GM23248 (cell line): ENCODE data around the gene TTN. TPM values are rescaled to one million over a fixed set of nuclear protein-coding genes. Genes with fewer than 3 reads are reported as not detected.

Experiments used
- DNase-seq: peaks from one replicate; pipeline ENCODE4 v3.0.0-alpha.2; 2015
- H2AFZ ChIP-seq: fragments of 200-600 bp; sonication (generic); 2 replicates; pipeline ENCODE4 v1.6.1; 2016; ENCODE audit warnings: antibody characterized with exemption
- H3F3A ChIP-seq: fragments of 200-600 bp; sonication (generic); 2 replicates; pipeline ENCODE4 v1.6.1; 2016; ENCODE audit warnings: mild to moderate bottlenecking, antibody characterized with exemption, mixed run types; ENCODE audit not compliant: insufficient read depth
- H3K27ac ChIP-seq: fragments of 200-600 bp; sonication (generic); 2 replicates; pipeline ENCODE4 v1.5.1; 2016; ENCODE audit warnings: mild to moderate bottlenecking
- H3K27me3 ChIP-seq: fragments of 200-600 bp; sonication (generic); replicated peaks from 2 replicates; pipeline ENCODE4 v1.6.1; 2016; ENCODE audit warnings: mild to moderate bottlenecking; ENCODE audit not compliant: insufficient read depth
- H3K36me3 ChIP-seq: fragments of 200-600 bp; sonication (generic); 2 replicates; pipeline ENCODE4 v1.6.1; 2016; ENCODE audit warnings: low read depth, mild to moderate bottlenecking
- H3K4me1 ChIP-seq: fragments of 200-600 bp; sonication (generic); 2 replicates; pipeline ENCODE4 v1.6.1; 2016; ENCODE audit warnings: mild to moderate bottlenecking; ENCODE audit not compliant: insufficient read depth
- H3K4me2 ChIP-seq: fragments of 200-600 bp; sonication (generic); one replicate; pipeline ENCODE4 v1.6.1; 2016; ENCODE audit warnings: mild to moderate bottlenecking; ENCODE audit not compliant: unreplicated experiment
- H3K4me3 ChIP-seq: fragments of 200-600 bp; sonication (generic); 2 replicates; pipeline ENCODE4 v1.5.1; 2016; ENCODE audit warnings: mild to moderate bottlenecking
- H3K79me2 ChIP-seq: fragments of 200-600 bp; sonication (generic); 2 replicates; pipeline ENCODE4 v1.6.1; 2016; ENCODE audit warnings: mild to moderate bottlenecking; ENCODE audit not compliant: insufficient read depth
- H3K9ac ChIP-seq: fragments of 200-600 bp; sonication (generic); 2 replicates; pipeline ENCODE4 v1.6.1; 2016; ENCODE audit warnings: mild to moderate bottlenecking
- H3K9me2 ChIP-seq: fragments of 200-600 bp; sonication (generic); 2 replicates; pipeline ENCODE4 v1.6.1; 2016; ENCODE audit warnings: mixed run types, mild to moderate bottlenecking, moderate library complexity; ENCODE audit not compliant: insufficient read depth
- H3K9me3 ChIP-seq: fragments of 200-600 bp; sonication (generic); one replicate; pipeline ENCODE4 v1.6.1; 2017; ENCODE audit warnings: low read depth
- H4K20me1 ChIP-seq: fragments of 200-600 bp; sonication (generic); 2 replicates; pipeline ENCODE4 v1.6.0; 2016; ENCODE audit not compliant: insufficient read depth
- EZH2 ChIP-seq: fragments of 200-600 bp; sonication (generic); IDR thresholded peaks from 2 replicates; pipeline ENCODE4 v1.6.1; 2018; ENCODE audit warnings: antibody characterized with exemption, mild to moderate bottlenecking; ENCODE audit not compliant: insufficient read depth, poor library complexity, severe bottlenecking
- EZH2phosphoT487 ChIP-seq: fragments of 200-600 bp; sonication (generic); IDR thresholded peaks from 2 replicates; pipeline ENCODE4 v1.6.1; 2018; ENCODE audit warnings: antibody characterized with exemption, moderate library complexity, mild to moderate bottlenecking, low read depth; ENCODE audit not compliant: insufficient read depth
- WGBS, 2 experiments: methylation state at CpG; one replicate each; pipeline ENCODE4 v1.1.6; 2015 to 2017; ENCODE audit warnings: low lambda C conversion rate in 2 of 2, low coverage in 1 of 2; ENCODE audit errors: missing lambda C conversion rate in 2 of 2; 5-methylcytosine and 5-hydroxymethylcytosine counted together
- in situ Hi-C: fragments of 300-500 bp; cut with MboI; formaldehyde crosslinking; loops from 2 replicates; pipeline ENCODE4 v1.15.0; 2020
- polyA plus RNA-seq: library from polyadenylated mRNA; unstranded; fragments of >200 nt; fragmentation: Nextera tagmentation; extraction: Ambion mirVana; gene quantifications from 2 replicates; pipeline ENCODE4 v1.2.1, GENCODE V29; 2016
- total RNA-seq: library from RNA; depleted of rRNA; stranded (reverse); fragments of >200 nt; shearing (Covaris generic); gene quantifications from 2 replicates; pipeline ENCODE4 v1.2.3, GENCODE V29; 2014

TTN gene
- total and polyA plus RNA-seq, 2 experiments from 2014 or later, result 0.13 TPM; not detected in 1

DNA sequence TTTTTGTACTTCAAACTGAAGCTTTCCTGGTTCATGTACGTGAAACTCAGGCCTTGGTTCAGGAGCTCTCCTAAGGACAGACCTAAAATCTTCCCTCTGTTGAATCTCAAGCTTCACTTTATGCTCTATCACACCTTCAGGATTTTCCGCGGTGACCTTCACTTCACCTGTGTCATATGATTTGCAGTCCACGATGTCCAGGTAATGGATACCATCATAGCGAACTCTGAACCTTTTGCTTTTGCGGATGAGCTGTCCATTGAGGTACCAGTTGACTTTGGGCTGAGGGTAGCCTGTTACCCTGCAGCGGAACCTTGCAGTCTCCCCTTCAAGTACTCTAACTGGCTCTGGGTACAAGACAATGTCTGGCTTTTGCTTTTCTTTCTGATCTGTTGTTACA is 31.2 kb downstream of the TTN start:
- H3K4me3 ChIP-seq, result no peak overlapping the region
- no peaks in the 10 kb centered on the region for H3K36me3 ChIP-seq
- 76 to 83% methylated on average over 7 of the region's 7 CpGs for WGBS, 2 experiments
- no peaks in the 10 kb centered on the region for H3K27me3 ChIP-seq
- no peaks in the 10 kb centered on the region for H4K20me1 ChIP-seq
- H3K4me1 ChIP-seq, result no peaks in the 10 kb centered on the region
- in situ Hi-C loops, result no loop called here
- H2AFZ ChIP-seq, result no peak overlapping the region
- no peak overlapping the region for H3K4me2 ChIP-seq
- no peak for DNase-seq
- H3K9ac ChIP-seq, result no peak overlapping the region
- H3F3A ChIP-seq, result no peaks in the 10 kb centered on the region
- no peaks in the 10 kb centered on the region for H3K9me3 ChIP-seq
- no peaks in the 10 kb centered on the region for H3K79me2 ChIP-seq
- TF ChIP-seq EZH2 (no peak), EZH2phosphoT487 (no peak)
- H3K27ac ChIP-seq, result no peak overlapping the region
- no peaks in the 10 kb centered on the region for H3K9me2 ChIP-seq

DNA sequence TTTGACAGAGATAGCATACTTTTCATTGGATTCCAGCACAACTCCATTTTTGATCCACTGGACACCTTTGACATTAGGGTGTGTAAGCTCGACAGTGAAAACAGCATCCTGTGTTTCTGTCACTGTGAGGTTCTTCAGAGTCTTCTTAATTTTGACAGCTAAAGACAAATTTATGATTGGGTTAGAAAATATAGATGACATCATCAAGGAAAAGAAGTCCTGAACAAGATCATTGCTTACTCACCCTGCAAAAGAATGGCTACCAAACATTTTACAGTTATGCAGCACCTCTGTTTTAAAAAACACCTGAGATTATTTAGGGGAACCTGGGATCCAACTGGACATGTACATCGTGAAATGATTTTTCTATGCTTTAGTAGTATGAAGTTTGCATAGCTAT is 36.7 kb downstream of the TTN start:
- in situ Hi-C loops, result no loop called here
- Histone ChIP-seq H3K27me3 (no peaks in the 10 kb centered on the region; the same call in 1 of the 2 replicates), H3K4me2 (no peak overlapping the region), H3K4me1 (no peaks in the 10 kb centered on the region), H3K9me2 (no peaks in the 10 kb centered on the region), H3F3A (no peaks in the 10 kb centered on the region), H3K79me2 (no peaks in the 10 kb centered on the region), H3K36me3 (no peaks in the 10 kb centered on the region), H3K27ac (no peak overlapping the region), H3K9me3 (no peaks in the 10 kb centered on the region), H4K20me1 (no peaks in the 10 kb centered on the region), H3K4me3 (no peak overlapping the region), H3K9ac (no peak overlapping the region), H2AFZ (no peak overlapping the region)
- no peak for DNase-seq
- TF ChIP-seq EZH2phosphoT487, result no peak
- no peak for TF ChIP-seq EZH2
- 52 to 61% methylated on average over 2 of the region's 2 CpGs for WGBS, 2 experiments

DNA sequence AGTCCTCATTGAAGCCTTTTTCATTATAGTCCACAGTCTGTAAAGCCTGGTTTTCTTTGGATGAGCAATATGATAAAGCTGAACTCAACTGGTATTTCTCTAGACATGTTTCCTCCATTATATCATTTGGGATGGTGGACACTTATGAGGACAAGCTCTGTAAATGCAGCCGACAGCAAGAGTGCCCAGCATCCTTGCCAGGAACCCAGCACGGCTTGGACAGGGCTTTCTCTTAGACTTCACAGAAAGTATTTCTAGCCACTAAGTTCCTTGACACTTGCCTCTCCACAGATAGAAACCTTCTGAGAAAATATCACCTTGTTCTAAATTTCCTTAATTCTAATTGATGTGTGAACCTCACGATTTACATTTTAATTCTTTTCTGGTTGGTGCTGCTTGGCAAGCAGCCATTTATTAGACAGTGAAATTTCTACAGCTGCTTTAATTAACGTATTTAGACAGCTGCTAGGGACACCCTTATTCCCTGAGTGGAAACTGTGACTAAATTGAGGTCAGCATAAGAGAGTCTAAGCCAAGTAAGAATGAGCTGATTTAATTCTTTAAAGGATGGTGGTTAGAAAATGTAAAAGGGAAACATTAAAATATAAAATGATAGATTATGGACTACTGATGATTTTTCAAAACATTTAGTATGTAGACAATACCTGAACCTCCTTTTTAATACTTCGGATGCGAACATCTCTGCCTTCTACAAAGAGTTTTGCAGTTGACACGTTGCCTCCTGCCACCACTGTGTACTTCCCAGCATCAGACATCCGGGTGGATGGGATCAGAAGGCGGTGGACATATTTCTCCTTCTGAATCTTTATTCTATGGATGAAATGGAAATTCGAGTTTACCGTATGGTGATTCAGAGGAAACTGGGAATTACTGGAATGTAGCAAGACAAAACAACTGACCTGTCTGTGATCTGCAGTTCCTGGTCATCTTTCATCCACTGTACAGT is 39.8 kb downstream of the TTN start:
- Histone ChIP-seq H4K20me1 (no peaks in the 10 kb centered on the region), H3K4me2 (no peak overlapping the region), H3F3A (no peaks in the 10 kb centered on the region), H3K4me3 (no peak overlapping the region), H3K27ac (no peak overlapping the region), H3K9me3 (no peaks in the 10 kb centered on the region), H3K36me3 (no peaks in the 10 kb centered on the region), H3K9me2 (no peaks in the 10 kb centered on the region), H3K79me2 (no peaks in the 10 kb centered on the region), H2AFZ (no peak overlapping the region), H3K9ac (no peak overlapping the region), H3K27me3 (no peaks in the 10 kb centered on the region; the same call in 1 of the 2 replicates), H3K4me1 (no peaks in the 10 kb centered on the region; the same call in 1 of the 2 replicates)
- in situ Hi-C loops, result no loop called here
- no peak for DNase-seq
- TF ChIP-seq EZH2phosphoT487 (no peak), EZH2 (no peak)
- 65 to 67% methylated on average over 11 of the region's 11 CpGs for WGBS, 2 experiments

DNA sequence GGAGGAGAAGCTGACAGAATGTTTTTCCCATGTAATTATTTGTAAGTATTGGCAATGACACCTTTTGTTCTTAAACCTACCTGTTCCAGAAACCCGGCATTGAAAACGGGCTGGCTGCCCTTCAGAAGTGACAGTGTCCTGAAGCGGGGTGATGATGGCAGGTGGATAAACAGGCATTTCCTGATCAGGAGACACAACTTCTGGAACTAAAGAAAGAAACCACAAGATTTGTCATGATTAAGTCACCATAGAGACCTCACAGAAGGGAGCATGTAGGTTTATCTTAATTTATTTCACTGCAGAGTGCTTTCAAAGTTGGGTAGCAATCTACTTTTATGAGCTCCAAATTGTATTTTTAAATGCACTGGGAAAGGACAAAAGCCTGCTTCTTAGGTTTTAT is 43.1 kb downstream of the TTN start:
- 55 to 56% methylated on average over 3 of the region's 3 CpGs for WGBS, 2 experiments
- Histone ChIP-seq H3K4me3 (no peak overlapping the region), H3K27me3 (no peaks in the 10 kb centered on the region), H3K27ac (no peak overlapping the region), H3K4me1 (no peaks in the 10 kb centered on the region; the same call in 1 of the 2 replicates), H2AFZ (no peak overlapping the region), H3K9me3 (no peaks in the 10 kb centered on the region), H3K4me2 (no peak overlapping the region), H3F3A (no peaks in the 10 kb centered on the region), H3K9me2 (no peaks in the 10 kb centered on the region), H3K79me2 (no peaks in the 10 kb centered on the region), H4K20me1 (no peaks in the 10 kb centered on the region), H3K36me3 (no peaks in the 10 kb centered on the region), H3K9ac (no peak overlapping the region)
- DNase-seq, result peak; percentile 11
- no peak for TF ChIP-seq EZH2phosphoT487
- no peak for TF ChIP-seq EZH2
- in situ Hi-C loops, result no loop called here
